ENCODE measurements around the gene ZIC1. TPM values are rescaled to one million over a fixed set of nuclear protein-coding genes. Genes with fewer than 3 reads are reported as not detected.

Gene ZIC1
- total and polyA plus RNA-seq, 8 donors, result 0.03 to 0.55 TPM; not detected in 6

DNA sequence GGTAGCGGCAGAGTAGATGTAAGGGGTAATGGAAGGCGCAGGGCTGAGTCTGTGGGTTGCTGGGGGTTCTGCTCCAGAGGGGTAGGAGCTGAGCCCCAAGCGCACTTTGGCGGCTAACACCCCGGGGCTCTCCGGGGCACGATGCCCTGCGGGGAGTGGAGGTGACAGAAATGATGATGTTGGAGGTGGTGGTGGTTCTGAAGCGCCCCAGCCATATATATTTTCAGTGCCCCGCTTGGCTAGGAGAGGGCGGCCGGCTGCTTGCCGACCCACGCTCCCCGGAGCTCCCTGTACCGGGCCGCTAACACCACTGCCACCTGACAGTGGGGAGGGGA lies 12.5 kb upstream of the ZIC1 start:
- Histone ChIP-seq H3K36me3 (no peaks in the 10 kb centered on the region), H3K4me1 (peaks cover 4 to 11% of the 10 kb centered on the region in 2 donors), H3K4me3 (no peak overlapping the region), H3K9me3 (no peaks in the 10 kb centered on the region), H3K27me3 (peaks cover 93 to 100% of the 10 kb centered on the region in 2 donors), H3K27ac (no peak overlapping the region)
- no peak for DNase-seq
- TF ChIP-seq, protein P1, sequence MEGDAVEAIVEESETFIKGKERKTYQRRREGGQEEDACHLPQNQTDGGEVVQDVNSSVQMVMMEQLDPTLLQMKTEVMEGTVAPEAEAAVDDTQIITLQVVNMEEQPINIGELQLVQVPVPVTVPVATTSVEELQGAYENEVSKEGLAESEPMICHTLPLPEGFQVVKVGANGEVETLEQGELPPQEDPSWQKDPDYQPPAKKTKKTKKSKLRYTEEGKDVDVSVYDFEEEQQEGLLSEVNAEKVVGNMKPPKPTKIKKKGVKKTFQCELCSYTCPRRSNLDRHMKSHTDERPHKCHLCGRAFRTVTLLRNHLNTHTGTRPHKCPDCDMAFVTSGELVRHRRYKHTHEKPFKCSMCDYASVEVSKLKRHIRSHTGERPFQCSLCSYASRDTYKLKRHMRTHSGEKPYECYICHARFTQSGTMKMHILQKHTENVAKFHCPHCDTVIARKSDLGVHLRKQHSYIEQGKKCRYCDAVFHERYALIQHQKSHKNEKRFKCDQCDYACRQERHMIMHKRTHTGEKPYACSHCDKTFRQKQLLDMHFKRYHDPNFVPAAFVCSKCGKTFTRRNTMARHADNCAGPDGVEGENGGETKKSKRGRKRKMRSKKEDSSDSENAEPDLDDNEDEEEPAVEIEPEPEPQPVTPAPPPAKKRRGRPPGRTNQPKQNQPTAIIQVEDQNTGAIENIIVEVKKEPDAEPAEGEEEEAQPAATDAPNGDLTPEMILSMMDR (IDR thresholded peaks at IDR 0.05), result no peak
- no peak for ATAC-seq
- intact Hi-C loops (cut with DNase I), result no loop called here

DNA sequence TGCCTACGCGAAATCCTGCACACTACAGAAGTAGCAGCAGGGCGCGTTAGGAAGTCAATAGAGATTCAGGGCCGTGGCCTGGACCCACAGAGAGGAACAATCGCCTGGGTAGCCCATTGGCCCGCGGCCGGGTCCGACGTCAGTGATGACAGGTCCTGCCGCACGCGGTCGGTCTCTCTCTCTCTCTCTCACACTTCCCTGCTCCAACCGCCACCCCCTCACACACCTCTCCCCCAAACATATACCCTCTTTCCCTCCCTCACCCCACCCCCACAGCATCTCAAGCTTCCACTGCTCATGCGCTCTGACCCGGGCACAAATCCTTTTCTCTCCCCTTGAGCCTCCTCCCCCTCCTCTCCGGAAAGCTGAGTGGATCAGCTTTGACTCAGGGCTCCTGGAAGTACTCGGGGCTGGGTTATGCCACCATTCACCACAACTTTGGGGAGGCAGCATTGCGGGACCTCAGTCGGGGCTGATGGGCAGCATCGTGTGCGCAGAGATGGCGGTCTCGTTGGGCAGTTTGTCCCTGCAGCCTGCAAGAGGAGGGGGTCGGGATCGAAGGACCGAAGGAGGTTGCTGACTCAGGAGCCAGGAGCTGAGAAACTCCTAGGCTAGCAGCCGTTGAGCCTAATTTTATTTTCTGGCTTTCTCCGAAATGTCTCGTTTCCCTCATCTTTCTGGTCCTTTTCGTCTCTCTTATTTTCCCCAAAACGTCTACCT lies 11.8 kb upstream of the ZIC1 start:
- H3K36me3 ChIP-seq, result no peaks in the 10 kb centered on the region
- no peak for DNase-seq
- intact Hi-C loops (cut with DNase I), result no loop called here
- ATAC-seq, result no peak
- H3K9me3 ChIP-seq, result no peaks in the 10 kb centered on the region
- TF ChIP-seq, protein P1 (IDR thresholded peaks at IDR 0.05), result no peak
- H3K27me3 ChIP-seq, result peaks cover 93 to 100% of the 10 kb centered on the region in 2 donors
- H3K27ac ChIP-seq, result no peak overlapping the region
- H3K4me1 ChIP-seq, result peaks cover 4 to 5% of the 10 kb centered on the region in 2 donors
- no peak overlapping the region for H3K4me3 ChIP-seq

DNA sequence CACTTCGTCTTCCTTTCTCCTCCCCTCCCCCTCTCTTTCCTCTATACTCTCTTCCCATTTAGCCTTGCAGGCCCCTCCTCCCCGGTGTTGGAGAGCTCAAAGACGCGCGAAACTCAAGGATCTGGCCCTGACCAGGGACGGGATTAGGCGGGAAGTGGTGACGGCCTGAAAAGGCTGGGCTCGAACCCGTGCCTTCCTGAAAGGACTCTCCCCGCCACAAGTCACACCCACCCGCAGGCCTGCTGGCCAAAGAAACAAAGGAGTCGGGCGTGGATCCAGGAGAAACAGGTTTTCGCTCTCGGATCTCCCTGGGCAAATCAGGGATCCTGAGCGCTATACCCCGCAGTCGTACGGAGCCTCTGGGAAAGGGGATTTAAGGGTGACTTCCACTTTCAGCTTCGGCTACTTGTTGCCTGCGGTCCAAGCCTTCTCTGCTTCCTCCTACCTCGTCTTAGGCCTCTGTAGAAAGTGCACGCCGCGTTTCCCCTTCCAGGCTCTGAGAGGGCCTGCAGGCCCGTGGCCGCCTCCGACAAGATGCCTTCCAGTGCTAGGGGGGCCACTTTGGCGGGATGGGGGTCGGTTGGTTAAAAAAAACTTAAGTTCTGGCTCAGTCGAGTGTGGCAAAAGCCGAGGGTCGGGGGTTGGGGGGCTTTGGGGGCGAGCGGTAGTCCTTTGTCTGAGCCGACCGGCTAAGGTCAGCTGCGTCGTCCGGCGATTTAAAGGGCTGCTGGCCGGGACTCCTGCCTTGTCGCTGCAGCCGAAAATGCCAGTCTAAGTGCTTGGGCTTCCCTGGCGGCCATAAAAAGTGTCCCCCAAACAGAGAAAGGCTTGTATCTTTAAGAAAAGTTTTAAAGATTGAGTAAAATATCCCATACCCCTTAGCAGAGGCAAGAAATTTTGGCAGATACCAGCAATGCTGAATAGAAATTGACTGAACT lies 11.0 kb upstream of the ZIC1 start:
- intact Hi-C loops (cut with DNase I), result no loop called here
- H3K4me3 ChIP-seq, result no peak overlapping the region
- ATAC-seq (no peak), DNase-seq (no peak)
- H3K4me1 ChIP-seq, result peaks cover 3 to 4% of the 10 kb centered on the region in 2 donors
- peaks cover 93 to 100% of the 10 kb centered on the region in 2 donors for H3K27me3 ChIP-seq
- H3K9me3 ChIP-seq, result no peaks in the 10 kb centered on the region
- no peaks in the 10 kb centered on the region for H3K36me3 ChIP-seq
- TF ChIP-seq, protein P1 (IDR thresholded peaks at IDR 0.05), result no peak
- no peak overlapping the region for H3K27ac ChIP-seq

DNA sequence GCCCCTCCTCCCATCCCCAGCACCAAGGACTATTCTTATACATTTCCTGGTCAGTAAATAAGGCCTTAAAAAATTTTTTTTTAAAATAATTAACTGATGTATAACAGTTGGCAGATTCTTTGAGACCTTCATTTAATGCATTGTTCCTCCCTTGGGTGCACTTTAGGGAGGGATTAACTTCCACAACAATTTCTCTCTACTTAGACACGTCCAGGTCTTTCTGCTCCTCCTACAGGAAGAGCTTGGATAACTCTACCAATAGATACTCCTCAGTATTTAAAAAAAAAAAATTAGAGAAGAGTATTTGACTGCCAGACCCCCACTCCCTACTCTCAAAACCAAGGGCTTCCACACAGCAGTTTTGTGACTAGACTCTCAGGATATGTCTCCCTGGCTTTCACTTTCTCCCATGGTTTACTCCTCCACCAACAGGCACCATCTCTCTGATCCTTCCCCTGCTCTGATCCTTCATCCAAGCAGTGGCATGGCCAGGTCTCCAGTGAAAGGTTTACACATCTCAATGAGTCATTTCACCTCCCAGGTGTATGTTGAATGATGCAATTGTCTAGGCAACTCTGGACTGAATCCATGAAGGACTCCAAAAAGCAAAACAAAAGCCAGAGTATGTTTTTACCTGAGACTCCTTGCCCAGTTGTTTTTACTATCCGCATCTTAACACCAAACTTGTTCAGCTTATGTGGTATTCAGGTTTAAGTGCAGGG lies 10.2 kb upstream of the ZIC1 start:
- Histone ChIP-seq H3K27ac (no peak overlapping the region), H3K4me1 (peaks cover 0 to 3% of the 10 kb centered on the region in 2 donors), H3K9me3 (no peaks in the 10 kb centered on the region), H3K36me3 (no peaks in the 10 kb centered on the region), H3K4me3 (no peak overlapping the region), H3K27me3 (peaks cover 91 to 100% of the 10 kb centered on the region in 2 donors)
- intact Hi-C loops (cut with DNase I), result no loop called here
- TF ChIP-seq, protein P1 (IDR thresholded peaks at IDR 0.05), result no peak
- DNase-seq (no peak), ATAC-seq (no peak)
